ENCODE measurements around the gene RAB40A.
"Not testable (repeated sequence)": the region's sequence is repeated elsewhere in the genome, so short reads cannot be mapped to it uniquely, and the experiment has no call there.

Gene RAB40A

DNA sequence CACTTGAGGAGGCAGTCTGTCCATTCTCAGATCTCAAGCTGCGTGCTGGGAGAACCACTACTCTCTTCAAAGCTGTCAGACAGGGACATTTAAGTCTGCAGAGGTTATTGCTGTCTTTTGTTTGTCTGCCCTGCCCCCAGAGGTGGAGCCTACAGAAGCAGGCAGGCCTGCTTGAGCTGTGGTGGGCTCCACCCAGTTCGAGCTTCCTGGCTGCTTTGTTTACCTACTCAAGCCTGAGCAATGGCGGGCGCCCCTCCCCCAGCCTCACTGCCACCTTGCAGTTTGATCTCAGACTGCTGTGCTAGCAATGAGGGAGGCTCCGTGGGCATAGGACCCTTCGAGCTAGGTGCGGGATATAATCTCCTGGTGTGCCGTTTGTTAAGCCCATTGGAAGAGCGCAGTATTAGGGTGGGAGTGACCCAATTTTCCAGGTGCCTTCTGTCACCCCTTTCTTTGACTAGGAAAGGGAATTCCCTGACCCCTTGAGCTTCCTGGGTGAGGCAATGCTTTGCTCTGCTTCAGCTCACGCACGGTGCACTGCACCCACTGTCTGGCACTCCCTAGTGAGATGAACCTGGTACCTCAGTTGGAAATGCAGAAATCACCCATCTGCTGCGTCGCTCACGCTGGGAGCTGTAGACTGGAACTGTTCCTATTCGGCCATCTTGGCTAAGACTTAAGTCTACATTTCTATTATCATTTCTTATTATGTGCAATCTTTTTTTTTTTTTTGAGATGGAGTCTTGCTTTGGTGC is 59.1 kb downstream of the RAB40A start:
- DNase-seq, result not testable (repeated sequence)

- DNase-seq, result no peak
Observed at GRCh38 chrX:103453655-103454054, 65.6 kb downstream of the RAB40A start.

Data from activated CD8-positive, alpha-beta memory T cell treated with anti-CD3 and anti-CD28 coated beads for 24 hours (primary cell).